Fibroblast of peridontal ligament (primary cell): ENCODE results near the gene ASB11.
A peak's percentile ranks its signal among the peaks of the same experiment; 100 is the strongest.
"Not testable (repeated sequence)": the region's sequence is repeated elsewhere in the genome, so short reads cannot be mapped to it uniquely, and the experiment has no call there.

Experiments used
- DNase-seq: peaks from one replicate; pipeline ENCODE4 v3.0.0-alpha.2; 2010; ENCODE audit errors: extremely low read depth

Gene ASB11

DNA sequence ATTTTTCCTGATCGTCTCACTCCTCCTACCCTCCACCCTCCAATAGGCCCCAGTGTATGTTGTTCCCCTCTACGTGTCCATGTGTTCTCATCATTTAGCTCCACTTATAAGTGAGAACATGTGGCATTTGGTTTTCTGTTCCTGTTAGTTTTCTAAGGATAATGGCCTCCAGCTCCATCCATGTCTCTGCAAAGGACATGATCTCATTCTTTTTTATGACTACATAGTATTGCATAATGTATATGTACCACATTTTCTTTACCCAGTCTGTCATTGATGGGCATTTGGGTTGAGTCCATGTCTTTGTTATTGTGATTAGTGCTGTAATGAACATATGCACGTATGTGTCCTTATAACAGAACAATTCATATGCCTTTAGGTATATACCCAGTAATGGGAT, 9.5 kb downstream of the ASB11 start:
- DNase-seq, result not testable (repeated sequence)

DNA sequence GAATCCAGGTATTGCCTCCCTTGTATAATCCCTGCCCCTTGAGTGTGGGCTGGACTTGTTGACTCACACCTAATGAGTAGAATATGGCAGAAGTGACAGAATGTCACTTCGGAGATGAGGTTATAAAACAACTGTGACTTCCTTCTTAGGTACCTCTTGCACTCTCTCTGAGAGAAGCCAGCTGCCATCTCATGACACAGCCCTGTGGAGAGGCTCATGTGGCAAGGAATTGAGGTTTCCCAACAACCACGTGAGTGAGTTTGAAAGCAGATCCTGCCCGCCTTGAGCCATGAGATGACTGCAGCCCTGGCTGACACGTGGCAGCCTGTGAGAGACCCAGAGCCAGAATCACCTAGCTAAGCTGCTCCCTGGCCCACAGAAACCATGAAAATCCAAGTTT, 13.5 kb downstream of the ASB11 start:
- peak; percentile 21 for DNase-seq

DNA sequence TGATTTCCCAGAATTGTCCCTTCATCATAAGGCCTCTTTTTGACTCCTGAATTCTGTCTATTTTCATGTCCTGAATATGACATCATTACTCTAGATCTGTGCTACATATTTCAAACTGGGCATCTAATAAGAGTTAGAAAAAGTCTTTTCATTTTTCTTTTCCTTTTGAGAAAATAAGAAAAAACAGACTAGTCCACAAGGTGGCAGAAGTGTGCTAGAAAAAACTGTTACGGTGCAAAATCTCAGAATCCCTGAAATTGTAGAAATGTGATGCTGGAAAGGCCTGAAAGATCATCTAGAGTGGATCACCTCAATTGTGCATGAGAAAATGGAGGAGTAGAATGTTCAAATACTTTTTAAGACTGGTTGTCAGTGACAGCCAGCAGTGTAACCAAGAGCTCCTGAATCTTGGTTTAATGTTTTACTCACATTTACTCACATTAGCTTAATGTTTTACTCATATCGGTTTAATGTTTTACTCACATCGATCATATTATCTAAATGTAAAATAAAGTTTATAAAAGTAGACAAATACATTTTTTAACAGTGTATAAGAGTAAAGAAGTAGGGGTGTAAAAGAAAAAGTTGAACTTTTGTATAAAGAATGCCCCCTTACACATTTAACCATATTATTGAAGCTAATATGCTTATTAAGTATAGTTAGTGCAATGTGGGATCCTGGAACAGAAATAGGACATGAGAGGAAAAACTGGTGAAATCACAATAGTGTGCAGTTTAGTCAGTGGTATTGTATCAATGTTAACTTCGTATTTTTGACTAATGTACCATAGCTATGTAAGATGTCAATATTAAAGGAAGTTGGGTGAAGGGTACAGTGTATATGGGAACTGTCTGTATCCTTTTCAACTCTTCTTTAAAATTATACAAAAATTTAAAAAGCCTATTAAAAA, 15.2 kb downstream of the ASB11 start:
- DNase-seq, result peak; percentile 53

DNA sequence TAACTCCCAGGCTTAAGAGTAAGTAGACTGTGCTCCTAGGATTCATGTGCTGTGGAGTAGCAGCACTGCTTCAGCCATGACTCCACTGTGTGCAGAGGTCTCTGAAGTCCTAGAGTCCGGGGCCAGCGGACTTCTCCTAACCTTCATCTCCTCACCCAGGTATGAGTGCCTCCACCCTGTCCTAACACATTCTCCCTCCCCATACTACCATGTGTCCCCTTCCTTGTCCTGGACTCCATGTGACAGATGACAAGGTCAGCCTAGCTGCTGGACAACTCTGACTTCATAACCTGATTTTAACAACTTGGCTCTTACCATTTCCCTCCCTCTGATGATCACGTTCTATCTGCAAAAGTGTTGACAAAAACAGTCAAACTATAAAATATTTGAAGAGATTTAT, 16.7 kb downstream of the ASB11 start:
- DNase-seq, result no peak

DNA sequence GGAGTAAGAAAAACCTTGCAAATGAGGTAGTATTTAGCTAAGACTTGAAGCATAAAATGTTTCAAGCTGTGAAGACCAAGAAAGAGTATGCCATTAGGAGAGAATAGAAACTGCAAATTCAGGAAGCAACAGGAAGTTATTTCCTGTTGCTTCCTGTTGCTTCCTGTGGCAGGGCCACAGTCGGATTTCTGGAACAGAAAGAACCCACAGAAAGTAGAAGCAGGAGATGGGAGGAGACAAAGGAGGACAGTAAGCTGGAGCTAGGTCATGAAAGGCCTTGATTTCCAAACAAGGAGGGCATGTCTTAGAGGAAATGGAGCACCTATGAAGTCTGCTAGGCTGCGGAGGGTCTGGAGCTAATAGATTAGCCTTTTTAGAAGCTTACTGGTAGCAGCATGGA, 17.2 kb downstream of the ASB11 start:
- no peak for DNase-seq

DNA sequence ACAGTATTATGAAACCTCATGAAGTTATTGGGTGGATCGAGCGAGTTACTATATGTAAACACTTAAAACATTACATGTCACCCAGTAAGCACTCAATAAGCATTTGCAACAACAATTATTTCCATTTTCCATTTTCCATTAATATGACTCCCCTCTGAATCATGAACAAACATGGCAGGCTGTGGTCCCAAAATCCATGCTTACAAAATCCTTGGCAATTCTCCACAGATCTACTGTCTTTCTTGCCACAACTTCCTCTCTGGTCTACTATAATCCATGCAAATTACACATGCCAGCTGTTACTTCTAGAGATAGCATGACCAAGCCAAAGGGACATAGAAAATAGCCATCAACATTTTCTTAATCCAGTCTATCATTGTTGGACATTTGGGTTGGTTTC, 22.0 kb downstream of the ASB11 start:
- no peak for DNase-seq

DNA sequence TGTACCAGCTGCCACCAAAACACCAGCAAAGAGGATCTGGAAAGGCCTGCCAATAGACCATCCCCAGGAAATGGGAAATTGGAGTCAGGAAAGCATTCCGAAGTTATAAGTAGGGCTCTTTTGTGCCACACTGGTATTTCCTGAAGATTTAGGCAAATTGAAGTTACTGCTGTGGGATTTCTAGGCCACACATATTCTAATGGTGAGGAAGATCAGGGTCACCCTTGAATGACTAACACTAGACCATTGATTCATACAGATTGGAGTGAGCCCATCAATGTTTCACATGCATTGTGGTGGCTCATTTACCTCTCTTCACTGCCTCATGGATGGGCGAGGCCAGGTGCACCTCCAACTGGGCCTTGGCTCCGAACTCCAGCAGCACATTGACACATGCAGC, 22.6 kb downstream of the ASB11 start:
- no peak for DNase-seq

DNA sequence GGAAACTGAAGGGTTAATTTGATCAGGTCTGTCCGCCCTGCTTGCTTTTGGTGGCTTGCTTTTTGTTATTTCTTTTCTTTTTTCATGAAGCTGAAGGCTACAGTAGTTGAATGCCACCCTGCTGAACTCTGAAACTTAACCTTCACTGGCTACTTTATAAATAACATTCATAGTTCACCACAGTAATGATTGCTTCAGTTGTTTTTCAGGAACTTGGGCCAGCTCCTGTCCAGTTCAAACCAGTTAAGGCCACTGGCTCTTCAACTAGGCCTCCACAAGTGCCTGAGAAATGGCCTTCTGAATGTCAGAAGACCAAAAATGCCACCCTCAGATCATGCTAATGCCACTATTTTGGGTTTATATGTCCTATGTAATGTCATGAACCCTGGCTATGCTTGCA, 37.8 kb downstream of the ASB11 start:
- DNase-seq, result peak; percentile 18

DNA sequence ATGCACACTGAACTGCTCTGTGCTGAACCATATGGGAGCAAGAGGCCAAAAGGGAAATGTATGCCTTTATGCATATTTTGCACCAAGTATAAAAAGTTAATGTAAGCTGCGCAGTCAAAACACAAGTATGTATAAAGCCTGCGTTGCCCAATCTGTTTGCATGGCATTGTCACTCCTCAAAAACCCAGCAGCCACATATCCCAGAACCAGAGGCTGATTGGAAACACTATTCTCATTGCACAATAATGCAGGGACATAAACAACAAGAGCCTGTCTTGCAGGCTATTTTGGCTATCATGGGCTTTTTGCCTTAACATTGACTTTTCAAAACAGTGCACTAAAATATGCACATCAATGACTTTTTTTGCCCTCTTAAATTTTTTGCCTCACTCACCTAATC, 40.5 kb downstream of the ASB11 start:
- DNase-seq, result peak; percentile 11

DNA sequence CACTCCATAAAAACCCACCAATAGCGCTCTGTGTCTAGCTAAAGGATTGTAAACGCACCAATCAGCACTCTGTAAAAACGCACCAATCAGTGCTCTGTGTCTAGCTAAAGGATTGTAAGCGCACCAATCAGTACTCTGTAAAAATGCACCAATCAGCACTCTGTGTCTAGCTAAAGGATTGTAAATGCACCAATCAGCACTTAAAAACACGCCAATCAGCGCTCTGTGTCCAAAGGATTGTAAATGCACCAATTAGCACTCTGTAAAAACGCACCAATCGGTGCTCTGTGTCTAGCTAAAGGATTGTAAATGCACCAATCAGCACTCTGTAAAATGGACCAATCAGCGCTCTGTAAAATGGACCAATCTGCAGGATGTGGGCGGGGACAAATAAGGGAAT, 42.2 kb downstream of the ASB11 start:
- not testable (repeated sequence) for DNase-seq

DNA sequence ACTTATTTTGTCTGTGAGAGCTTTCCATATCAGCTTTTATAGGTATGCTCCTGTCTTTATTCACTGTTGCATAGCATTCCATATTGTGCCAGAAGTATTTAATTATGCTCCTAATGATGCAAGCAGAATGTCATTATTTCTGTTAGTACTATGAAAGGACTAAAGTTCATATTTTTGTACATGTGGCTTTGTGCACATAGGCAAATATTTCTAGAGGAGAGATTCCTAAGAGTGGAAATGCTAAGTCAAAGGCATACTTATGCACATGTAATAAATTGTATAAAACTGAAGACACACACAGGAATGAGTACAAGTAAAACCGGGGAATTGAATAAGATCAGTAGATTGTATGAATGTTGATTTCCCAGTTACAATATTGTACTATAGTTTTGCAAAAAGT, 43.7 kb downstream of the ASB11 start:
- no peak for DNase-seq

DNA sequence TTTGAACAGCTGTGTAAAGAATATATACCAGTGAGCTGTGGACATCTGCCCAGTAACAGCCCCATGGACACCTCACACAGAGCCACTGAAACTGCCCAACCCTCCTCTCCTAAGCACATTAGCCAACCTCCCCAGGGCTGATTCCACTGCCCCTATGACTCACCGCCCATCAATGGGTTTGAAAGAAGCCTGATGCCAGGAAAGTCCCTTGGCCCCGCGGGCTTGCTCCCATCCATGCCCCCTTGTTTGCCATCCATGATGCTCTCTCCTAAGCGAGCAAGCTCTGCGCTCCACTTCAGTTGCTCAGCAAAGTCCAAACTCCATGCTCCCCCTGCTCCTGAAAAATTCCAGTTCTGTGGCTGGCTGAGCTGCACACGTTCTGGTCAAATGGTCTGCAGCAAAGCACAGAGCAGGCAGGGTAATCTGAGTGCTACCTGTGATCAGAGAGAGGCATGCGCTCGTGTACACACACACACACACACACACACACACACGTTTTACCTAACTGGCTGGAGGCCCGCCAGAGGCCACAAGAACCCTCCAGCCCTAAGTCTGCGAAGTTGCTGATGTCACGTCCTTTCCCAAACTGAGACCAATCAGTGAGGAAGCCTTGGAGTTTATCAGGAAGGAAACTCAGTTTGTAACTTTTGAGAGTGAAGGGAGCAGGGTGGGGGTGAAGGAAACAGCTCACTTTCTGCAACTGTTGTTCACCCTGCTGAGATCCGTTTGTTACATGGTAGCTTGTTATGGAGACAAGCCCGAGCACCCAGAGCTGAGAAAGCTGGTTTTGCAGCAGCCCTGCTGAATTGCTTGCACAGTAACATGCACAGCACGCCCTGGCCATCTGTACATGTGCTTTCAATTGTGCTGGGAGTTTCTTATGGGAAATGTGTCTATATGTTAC, 45.6 kb downstream of the ASB11 start, which contains the start of gene ASB9:
Gene ASB9 (minus strand): TSS at position 466 of the 904 bp plus-strand sequence. CDS start 209 bp downstream, at position 257.
- peak; percentile 59 for DNase-seq

DNA sequence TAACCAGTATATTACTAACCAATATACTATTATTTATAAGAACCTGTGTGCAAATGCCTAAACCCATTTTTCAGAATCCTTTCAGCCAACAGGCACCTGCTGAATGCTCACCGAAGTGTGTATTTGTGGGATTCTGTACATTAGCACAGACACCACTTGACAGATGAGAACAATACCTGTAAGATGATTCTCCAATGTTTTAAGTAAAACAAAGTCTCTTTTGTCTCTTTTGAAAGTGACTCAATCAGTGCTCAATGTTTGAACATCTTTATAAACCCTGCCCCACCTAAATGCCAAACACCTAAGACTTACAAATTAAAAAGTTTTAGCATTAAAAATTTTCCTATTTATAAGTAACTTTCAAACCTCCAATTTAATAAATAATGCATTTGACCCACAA, 46.3 kb downstream of the ASB11 start:
- no peak for DNase-seq

DNA sequence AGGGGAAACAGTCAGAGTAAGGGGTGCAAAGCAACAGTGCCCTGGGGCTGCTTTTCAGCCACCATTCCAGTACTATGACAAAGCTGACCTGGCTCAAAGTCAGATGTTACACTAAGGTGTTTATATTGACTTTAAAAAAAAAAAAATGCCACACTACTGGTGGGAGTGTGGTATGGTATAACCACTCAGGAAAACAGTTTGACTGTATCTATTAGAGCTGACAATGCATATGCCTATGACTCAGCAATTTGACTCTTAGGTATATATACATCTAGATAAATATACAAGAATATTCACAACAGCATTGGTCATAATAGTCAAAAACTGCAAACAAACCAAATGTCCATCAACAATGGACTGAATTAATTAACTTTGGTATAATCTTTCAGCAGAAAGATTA, 60.6 kb downstream of the ASB11 start:
- DNase-seq, result no peak

DNA sequence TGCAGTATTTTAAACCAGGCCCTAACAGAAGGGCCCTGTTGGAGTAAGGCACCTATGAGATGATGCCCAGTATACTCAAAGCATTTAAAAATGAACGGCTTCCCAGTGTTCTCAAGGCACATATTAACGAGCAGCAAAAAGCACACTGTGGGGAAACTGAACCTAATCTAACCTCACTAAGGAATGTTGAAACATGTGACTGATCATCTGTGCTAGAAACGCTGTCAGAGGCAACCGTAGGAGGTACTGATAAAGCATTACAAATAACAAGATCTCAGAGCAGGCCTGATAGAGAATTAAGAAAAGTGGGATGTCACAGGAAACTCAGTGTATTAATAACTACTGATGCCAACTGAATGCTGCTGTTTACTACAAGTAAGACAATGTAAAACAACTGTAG, 69.5 kb downstream of the ASB11 start:
- no peak for DNase-seq

DNA sequence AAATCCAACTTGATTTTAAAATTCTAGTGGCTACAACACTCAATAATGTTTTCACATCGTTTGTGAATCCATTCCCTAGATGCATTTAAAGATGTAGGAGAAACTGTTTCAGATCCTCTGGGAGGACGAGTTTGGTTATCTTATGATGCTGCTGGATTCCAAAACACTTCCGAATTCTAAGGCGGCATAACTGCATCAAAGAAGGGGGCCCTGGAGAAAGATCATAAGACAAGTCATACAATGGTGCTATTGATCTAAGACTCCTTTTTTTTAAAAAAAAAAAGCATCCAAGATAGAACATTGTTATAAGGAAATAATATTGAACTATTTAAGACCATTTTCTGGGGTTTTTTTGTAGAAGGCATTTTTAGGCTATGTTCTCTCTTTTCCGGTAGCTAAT, 71.0 kb downstream of the ASB11 start:
- no peak for DNase-seq

DNA sequence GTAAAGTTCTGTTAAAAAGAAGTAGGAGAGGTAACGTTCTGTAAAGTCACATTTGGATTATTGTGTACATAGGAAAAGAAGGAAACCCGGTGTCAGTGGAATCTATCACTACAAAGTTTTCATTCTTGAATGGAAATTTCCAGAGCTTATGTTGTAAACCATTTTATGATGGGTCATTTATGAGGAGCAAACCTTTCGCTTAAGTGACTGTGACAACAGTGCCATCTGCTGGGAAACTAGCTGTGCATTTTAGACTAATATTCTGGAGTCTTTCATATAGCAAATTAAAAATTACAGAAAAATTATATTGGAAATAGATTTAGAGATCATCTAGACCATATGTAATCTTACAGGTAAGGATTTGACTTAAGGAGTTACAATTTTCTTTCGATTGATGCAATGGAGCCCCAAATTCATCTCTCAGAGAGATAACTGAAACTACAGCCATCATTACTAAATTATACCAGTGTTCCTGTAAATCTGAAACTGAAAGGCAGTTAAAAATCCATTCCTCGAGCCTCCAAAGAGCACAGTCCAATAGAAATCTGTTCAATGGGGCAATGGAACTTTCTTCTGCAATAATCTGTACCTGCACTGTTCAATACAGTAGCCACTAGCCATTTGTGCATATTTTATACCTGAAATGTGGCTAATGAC, 72.4 kb downstream of the ASB11 start:
- DNase-seq, result peak; percentile 70

DNA sequence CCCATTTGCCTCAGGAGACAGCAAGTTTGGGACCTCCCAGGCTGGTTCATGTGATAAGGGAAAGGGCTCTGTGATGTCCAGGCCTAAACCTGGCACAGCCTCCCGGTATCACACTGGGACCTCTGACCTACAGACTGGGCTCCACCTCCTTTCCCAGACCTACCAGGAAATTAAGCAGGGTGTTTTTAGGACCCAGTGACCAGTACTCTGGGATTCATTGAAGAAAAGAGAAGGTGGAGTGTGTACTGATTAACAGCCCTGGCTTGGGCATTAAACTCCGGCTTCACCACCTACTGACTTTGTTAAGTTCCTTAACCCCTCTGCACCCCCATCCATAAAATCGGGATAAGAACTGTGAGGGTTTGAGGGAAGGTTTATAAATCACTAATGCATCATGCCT, 74.1 kb downstream of the ASB11 start:
- no peak for DNase-seq

DNA sequence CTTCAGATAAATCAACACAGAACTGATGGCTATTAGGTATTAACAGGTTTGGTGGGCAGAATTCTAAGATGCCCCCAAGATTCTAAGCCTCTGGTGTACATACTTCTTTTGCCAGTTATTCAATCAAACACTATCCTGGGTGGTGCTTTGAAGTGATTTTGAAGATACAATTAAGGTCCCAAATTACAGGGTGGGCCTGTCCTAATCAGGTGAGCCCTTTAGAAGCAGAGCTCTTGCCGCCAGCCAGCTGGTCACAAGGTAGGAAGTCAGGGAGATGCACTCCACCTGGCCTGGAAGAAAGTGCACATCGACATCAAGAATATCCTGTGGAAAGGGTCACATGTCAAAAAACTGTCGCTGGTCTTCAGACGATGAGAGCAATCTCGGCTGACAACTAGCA, 75.0 kb downstream of the ASB11 start:
- no peak for DNase-seq

DNA sequence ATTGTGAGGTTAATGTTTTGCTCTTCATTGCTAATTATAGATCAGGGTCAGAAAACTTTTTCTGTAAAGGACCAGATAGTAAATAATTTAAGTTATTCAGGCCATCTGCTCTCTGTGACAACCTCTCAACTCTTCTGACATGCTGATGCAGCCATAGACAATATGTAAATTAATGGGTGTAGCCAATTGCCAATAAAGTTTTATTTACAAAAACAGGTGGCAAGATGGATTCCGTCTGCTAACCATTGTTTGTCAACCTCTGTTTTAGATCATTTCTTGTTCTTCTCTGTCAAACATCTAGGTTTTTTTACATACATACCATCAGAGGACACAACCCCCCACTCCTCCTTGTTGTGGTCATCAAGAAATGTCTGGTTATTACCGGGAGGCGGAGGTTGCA, 79.3 kb downstream of the ASB11 start:
- DNase-seq, result no peak

DNA sequence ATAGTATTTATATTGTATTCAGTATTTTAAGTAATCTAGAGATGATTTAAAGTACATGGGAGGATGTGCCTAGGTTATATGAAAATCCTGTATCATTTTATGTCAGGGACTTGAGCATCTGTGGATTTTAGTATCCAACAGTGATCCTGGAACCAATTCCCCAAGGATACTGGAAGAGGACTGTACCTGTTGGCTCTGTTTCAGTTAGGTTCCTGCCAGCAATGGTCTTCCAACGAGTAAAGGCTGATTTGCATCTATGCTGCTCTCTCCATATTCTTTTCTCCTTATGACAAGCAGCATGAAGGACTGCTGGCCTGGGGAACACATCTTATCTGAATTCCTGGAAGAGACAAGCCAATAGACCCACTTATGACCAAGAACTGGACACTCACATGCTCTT, 80.4 kb downstream of the ASB11 start:
- DNase-seq, result no peak

DNA sequence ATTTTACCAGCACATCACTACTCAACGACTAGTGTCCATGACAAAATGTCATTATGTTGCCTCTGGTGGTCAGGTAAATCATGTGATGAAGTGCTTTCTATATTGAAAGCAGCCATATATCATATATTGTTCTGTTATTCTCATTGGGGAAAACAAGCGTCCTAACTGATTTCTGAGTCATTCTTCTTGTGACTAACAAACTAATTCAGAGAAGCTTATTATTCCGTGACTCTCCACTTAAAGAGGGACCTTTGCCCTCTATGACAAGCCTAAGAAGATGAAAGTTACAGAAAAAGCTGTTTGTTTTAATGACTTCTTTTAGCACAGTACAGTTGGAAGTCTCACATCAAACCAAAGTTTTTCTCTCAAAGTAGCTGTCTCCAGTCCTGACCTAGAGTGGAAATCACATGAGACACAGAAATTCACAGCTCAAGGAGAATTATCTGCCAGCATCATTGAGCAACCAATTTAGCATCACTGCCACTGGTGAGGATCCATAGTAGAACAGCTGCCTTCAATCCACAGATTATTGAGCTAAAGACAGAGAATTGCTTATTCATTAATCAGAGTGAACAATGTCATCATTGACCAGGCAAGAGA, 81.9 kb downstream of the ASB11 start:
- no peak for DNase-seq
